LNCaP clone FGC (cell line): Measurements from ENCODE around the gene DGKZ.
"Not testable (repeated sequence)": the region's sequence is repeated elsewhere in the genome, so short reads cannot be mapped to it uniquely, and the experiment has no call there.

Source experiments
- DNase-seq: peaks from one replicate; pipeline ENCODE4 v3.0.0-alpha.2; 2011; ENCODE audit warnings: low read depth
- H3K4me3 ChIP-seq: 2 replicates; pipeline ENCODE4 v1.5.1; 2011; ENCODE audit warnings: mild to moderate bottlenecking, low read depth, low read length, control low read depth
- TF ChIP-seq, protein P1 (sequence below): IDR thresholded peaks from 2 replicates; pipeline ENCODE4 v1.5.1; 2012; ENCODE audit warnings: mild to moderate bottlenecking; ENCODE audit not compliant: control insufficient read depth, insufficient read depth; ENCODE audit errors: extremely low read depth

The DGKZ gene, protein sequence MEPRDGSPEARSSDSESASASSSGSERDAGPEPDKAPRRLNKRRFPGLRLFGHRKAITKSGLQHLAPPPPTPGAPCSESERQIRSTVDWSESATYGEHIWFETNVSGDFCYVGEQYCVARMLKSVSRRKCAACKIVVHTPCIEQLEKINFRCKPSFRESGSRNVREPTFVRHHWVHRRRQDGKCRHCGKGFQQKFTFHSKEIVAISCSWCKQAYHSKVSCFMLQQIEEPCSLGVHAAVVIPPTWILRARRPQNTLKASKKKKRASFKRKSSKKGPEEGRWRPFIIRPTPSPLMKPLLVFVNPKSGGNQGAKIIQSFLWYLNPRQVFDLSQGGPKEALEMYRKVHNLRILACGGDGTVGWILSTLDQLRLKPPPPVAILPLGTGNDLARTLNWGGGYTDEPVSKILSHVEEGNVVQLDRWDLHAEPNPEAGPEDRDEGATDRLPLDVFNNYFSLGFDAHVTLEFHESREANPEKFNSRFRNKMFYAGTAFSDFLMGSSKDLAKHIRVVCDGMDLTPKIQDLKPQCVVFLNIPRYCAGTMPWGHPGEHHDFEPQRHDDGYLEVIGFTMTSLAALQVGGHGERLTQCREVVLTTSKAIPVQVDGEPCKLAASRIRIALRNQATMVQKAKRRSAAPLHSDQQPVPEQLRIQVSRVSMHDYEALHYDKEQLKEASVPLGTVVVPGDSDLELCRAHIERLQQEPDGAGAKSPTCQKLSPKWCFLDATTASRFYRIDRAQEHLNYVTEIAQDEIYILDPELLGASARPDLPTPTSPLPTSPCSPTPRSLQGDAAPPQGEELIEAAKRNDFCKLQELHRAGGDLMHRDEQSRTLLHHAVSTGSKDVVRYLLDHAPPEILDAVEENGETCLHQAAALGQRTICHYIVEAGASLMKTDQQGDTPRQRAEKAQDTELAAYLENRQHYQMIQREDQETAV

DNA sequence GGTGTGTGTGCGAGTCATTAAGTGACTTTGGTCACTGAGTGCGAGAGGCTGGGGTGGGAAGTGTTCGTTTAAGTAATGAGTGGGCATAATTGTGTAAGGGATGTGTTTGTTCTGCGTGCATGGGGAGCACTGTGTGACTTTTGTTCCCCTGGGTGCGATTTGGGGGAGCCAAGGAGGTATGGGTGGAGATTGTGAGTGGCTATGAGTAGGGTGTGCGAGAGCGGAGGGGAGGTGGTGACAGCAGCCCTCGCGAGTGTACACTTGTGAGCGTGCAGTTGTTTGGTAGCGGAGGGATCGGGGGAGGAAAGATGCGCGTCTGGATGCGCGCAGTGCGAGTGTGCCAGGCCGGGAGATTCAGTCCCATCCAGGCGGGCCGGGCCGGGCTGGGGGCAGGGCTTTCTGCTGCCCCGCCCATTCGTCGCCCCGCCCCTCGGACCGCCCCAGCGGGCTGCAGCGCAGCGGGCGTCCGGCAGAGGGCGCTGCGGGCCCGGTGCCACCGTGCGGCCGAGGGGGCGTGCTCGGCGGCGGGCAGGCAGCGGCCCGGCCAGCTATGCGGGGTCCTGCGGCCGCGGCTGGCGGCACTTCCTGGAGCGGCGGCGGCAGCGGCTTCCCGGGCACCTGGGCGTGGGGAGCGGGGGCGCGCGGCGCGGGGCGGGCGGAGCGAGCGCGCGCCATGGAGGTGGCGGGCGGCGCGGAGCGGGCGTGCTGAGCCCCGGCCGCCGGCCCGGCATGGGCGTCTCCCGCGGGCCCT is at the start of gene DGKZ:
Gene DGKZ (plus strand): TSS at position 578 of the 751 bp plus-strand sequence. CDS start 197 bp downstream, outside the sequence.
- no peak for DNase-seq
- H3K4me3 ChIP-seq: peak within 1 kb of the TSS; percentile 90
- TF ChIP-seq, protein P1, sequence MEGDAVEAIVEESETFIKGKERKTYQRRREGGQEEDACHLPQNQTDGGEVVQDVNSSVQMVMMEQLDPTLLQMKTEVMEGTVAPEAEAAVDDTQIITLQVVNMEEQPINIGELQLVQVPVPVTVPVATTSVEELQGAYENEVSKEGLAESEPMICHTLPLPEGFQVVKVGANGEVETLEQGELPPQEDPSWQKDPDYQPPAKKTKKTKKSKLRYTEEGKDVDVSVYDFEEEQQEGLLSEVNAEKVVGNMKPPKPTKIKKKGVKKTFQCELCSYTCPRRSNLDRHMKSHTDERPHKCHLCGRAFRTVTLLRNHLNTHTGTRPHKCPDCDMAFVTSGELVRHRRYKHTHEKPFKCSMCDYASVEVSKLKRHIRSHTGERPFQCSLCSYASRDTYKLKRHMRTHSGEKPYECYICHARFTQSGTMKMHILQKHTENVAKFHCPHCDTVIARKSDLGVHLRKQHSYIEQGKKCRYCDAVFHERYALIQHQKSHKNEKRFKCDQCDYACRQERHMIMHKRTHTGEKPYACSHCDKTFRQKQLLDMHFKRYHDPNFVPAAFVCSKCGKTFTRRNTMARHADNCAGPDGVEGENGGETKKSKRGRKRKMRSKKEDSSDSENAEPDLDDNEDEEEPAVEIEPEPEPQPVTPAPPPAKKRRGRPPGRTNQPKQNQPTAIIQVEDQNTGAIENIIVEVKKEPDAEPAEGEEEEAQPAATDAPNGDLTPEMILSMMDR: peak; percentile 98

DNA sequence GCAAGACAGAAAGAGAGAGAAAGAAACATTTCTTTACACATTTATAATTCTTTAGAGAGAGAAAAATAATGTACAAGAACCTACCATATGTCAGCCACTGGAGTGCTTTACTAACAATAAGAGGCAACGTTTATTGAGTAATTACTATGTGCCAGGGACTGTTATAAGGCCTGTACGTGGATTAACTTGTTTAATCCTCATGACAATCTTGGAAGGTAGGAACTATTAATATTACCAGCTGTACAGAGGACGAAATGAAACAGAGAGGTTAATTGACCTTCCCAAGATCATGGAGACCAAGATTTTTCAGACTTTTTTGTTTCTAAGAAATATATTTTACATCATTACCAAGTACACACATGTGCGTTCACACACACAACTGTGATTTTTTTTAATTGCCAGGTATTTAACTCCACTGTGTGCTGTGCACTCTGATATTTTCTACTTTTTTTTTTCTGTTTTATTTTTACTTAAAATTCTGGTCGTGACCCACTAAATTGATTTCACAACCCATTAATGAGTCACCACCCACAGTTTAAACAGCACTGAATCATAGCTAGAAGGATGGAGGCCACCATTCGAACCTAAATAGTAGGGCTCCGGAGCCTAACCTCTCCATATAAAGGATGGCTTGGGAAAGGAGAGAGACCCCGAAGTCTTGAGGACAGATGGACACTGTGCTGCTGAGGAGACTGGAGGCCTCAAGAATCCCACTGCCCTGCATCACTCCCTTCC is 48.4 kb upstream of the DGKZ start:
- no peak overlapping the region for H3K4me3 ChIP-seq
- no peak for DNase-seq
- TF ChIP-seq, protein P1: no peak

DNA sequence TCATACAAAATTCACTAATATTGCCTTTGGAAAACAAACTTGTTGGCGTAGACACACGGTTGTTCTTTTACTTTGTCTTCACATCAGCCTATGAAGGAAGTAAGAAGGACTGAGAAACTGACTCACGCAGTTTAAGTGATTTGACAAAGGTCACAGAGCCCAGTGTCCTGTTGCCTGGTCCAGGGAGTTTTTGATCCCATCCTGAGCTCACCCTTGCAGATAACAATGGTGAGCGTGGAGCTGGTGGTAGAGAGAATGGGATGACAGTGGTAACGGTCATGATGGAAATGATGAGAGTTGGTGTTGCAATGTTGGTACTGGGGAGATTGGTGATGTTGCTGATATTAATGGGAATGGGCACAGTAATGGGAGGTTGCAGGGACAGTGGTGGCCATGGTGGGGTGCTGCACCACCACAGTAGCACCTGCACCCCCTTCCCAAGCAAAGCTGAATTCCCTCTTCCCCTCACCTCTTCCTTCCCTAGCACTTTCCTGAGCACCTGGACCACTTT is 47.8 kb upstream of the DGKZ start:
- no peak for DNase-seq
- TF ChIP-seq, protein P1: no peak
- no peak overlapping the region for H3K4me3 ChIP-seq

DNA sequence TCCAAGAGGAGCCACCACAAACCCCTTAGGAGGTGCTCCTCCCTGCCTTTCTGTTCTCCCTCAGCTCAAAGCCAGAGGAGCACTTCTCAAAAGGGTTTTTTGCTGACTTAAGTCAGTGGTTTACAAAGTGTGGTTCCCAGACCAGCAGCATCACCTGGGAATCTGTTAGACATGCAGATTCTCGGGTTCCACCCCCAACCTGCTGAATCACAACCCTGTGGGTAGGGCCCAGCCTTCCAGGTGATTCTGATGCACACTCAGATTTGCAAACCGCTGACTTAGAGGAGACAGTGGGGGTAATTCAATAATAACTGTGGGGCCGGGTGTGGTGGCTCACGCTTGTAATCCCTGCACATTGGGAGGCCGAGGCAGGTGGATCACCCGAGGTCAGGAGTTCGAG is 47.0 kb upstream of the DGKZ start:
- TF ChIP-seq, protein P1: no peak
- no peak overlapping the region for H3K4me3 ChIP-seq
- DNase-seq: no peak

- no peak overlapping the region for H3K4me3 ChIP-seq
- TF ChIP-seq, protein P1: no peak
- no peak for DNase-seq
Observed at GRCh38 chr11:46302866-46303265, 44.4 kb upstream of the DGKZ start.

GRCh38 chr11:46304036-46304435 is 43.2 kb upstream of the DGKZ start:
- not testable (repeated sequence) for DNase-seq, H3K4me3 ChIP-seq
